NB4 (cell line): ENCODE data around the gene MRPS7.
A peak's percentile ranks its signal among the peaks of the same experiment; 100 is the strongest.

Source experiments
- DNase-seq: peaks from one replicate; pipeline ENCODE4 v3.0.0; 2010; ENCODE audit warnings: low read depth
- H3K4me3 ChIP-seq: one replicate; pipeline ENCODE4 v1.5.1; 2011; ENCODE audit warnings: mild to moderate bottlenecking, low read depth, low read length, moderate library complexity
- CTCF ChIP-seq: IDR thresholded peaks from one replicate; pipeline ENCODE4 v1.5.1; 2012; ENCODE audit warnings: low read depth, low read length
- MAX ChIP-seq: IDR thresholded peaks from 2 replicates; pipeline ENCODE4 v1.6.1; 2011; ENCODE audit warnings: low read depth, low read length
- MYC ChIP-seq: IDR thresholded peaks from 2 replicates; pipeline ENCODE4 v1.6.1; 2011; ENCODE audit warnings: low read depth, low read length
- POLR2A ChIP-seq: IDR thresholded peaks from 2 replicates; pipeline ENCODE4 v1.6.1; 2011; ENCODE audit warnings: mild to moderate bottlenecking; ENCODE audit not compliant: insufficient read length; ENCODE audit errors: extremely low read depth

The MRPS7 gene

GRCh38 chr17:75295201-75296158 lies 33.8 kb downstream of the MRPS7 start:
- peak; percentile 78 for DNase-seq
- no peak overlapping the region for H3K4me3 ChIP-seq
- TF ChIP-seq POLR2A (no peak), MYC (no peak), CTCF (no peak), MAX (no peak)

GRCh38 chr17:75300280-75300679 lies 38.6 kb downstream of the MRPS7 start:
- no peak overlapping the region for H3K4me3 ChIP-seq
- TF ChIP-seq POLR2A (no peak), CTCF (no peak)
- DNase-seq = no peak

DNA sequence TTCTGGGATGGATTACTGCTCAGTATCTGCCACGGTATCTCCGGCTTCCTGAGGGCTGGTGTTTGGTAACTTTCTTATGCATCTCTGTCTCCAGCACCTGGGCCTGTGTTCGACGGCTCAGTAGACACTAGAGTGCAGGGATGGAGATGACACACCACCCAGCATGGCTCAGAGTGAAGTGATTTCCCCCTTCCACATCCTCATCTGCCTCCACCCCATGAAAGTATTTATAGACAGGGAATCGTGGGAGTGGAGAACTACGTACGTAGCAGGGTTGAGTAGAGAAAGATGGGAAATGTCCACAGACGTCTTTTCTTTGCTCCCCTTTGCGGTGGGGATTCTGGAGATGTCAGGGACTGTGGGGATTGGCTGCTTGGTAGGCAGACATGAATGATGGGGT lies 39.4 kb downstream of the MRPS7 start:
- TF ChIP-seq MYC (no peak), POLR2A (no peak), CTCF (no peak), MAX (no peak)
- no peak for DNase-seq
- H3K4me3 ChIP-seq = no peak overlapping the region

GRCh38 chr17:75301502-75302206 lies 40.0 kb downstream of the MRPS7 start:
- DNase-seq = no peak
- no peak overlapping the region for H3K4me3 ChIP-seq
- TF ChIP-seq CTCF = no peak
- TF ChIP-seq MYC = no peak
- TF ChIP-seq MAX = no peak
- no peak for TF ChIP-seq POLR2A

DNA sequence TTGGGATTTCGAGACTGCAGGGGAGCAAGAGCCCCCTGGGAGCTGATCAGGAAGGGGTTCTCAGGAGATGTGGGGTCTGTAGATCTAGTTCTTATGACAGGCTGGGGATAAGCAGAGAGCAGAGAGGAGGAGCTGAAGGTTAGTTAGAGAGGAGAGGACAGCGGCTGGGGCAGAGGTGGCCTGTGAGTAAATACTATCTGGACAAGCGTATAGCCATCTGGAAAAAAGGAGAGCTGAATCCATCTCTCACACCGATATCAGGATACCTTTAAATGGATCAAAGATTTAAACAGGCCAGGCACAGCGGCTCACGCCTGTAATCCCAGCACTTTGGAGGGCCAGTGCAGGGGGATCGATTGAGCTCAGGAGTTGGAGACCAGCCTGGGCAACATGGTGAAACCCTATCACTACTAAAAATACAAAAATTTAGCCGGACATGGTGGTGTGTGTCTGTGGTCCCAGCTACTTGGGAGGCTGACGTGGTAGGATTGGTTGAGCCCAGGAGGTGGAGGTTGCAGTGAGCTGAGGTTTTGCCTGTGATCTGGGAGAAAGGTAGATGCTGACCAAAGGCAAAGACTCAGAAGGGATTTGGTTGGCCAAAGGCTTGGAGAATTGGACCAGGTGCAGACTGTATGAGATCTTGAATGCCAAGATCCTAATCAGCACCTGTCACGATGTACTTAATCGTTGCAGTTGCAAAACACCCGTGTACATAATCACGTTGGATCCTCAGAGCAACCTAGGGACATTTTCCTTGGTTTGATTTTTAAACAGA lies 46.5 kb downstream of the MRPS7 start:
- H3K4me3 ChIP-seq = no peak overlapping the region
- TF ChIP-seq MYC (no peak), CTCF (no peak), POLR2A (no peak), MAX (no peak)
- no peak for DNase-seq
